SK-N-SH (cell line): Measurements from ENCODE around the gene GPR161. TPM values are rescaled to one million over a fixed set of nuclear protein-coding genes. Genes with fewer than 3 reads are reported as not detected.

Experiments
- CTCF ChIA-PET: fragments of 300-600, 350-600 bp; formaldehyde crosslinking; extraction: SDS; loops from one replicate; lab custom pipeline; 2021; lab: Yijun Ruan, JAX
- POLR2A ChIA-PET: fragments of 350-600 bp; sonication (Branson Sonifier 250); formaldehyde crosslinking; extraction: SDS; loops from one replicate; lab custom pipeline; 2020; ENCODE audit warnings: antibody characterized with exemption, inconsistent platforms; lab: Yijun Ruan, JAX
- DNase-seq: peaks from one replicate; pipeline ENCODE4 v3.0.0; 2012
- H2AFZ ChIP-seq: fragments of 200-600 bp; sonication (generic); 2 replicates; pipeline ENCODE4 v1.8.1; 2016; ENCODE audit warnings: antibody characterized with exemption, mild to moderate bottlenecking, low read depth
- H3F3A ChIP-seq: fragments of 200-600 bp; sonication (generic); replicated peaks from 2 replicates; pipeline ENCODE3; 2016; ENCODE audit warnings: antibody characterized with exemption, mild to moderate bottlenecking; ENCODE audit not compliant: insufficient read depth
- H3K27ac ChIP-seq, 2 experiments: fragments of 200-500 bp in 1 of 2; fragments of 200-600 bp in 1 of 2; sonication (Bioruptor generic) in 1 of 2; sonication (generic), shearing (Covaris generic) in 1 of 2; 2 replicates each; pipeline versions ENCODE4 v1.5.1 to v1.6.1; 2014 to 2016; ENCODE audit warnings: low read depth in 2 of 2, inconsistent platforms in 1 of 2, low read length in 1 of 2, mild to moderate bottlenecking in 1 of 2, mixed read lengths in 1 of 2
- H3K27me3 ChIP-seq: fragments of 200-600 bp; sonication (generic), shearing (Covaris generic); 2 replicates; pipeline ENCODE4 v1.6.1; 2016; ENCODE audit warnings: mixed run types; ENCODE audit not compliant: insufficient read depth
- H3K36me3 ChIP-seq, 2 experiments: fragments of 200-500 bp in 1 of 2; fragments of 200-600 bp in 1 of 2; sonication (Bioruptor generic) in 1 of 2; sonication (generic) in 1 of 2; replicated peaks in 1 of 2; 2 replicates each; pipeline versions ENCODE3 to v1.5.1; 2014 to 2016; ENCODE audit warnings: low read length in 1 of 2, mild to moderate bottlenecking in 1 of 2; ENCODE audit not compliant: insufficient read depth in 2 of 2, control insufficient read depth in 1 of 2
- H3K4me1 ChIP-seq, 2 experiments: fragments of 200-500 bp in 1 of 2; fragments of 200-600 bp in 1 of 2; sonication (Bioruptor generic) in 1 of 2; sonication (generic), shearing (Covaris generic) in 1 of 2; 2 replicates each; pipeline versions ENCODE4 v1.5.1 to v1.6.1; 2014 to 2016; ENCODE audit warnings: low read depth in 1 of 2, low read length in 1 of 2, mixed run types in 1 of 2; ENCODE audit not compliant: insufficient read depth in 2 of 2, control insufficient read depth in 1 of 2
- H3K4me2 ChIP-seq: fragments of 200-600 bp; sonication (generic), shearing (Covaris generic); 2 replicates; pipeline ENCODE4 v1.6.1; 2017; ENCODE audit warnings: mixed run types
- H3K4me3 ChIP-seq, 2 experiments: fragments of 200-500 bp in 1 of 2; fragments of 200-600 bp in 1 of 2; sonication (Bioruptor generic) in 1 of 2; sonication (generic), shearing (Covaris generic) in 1 of 2; 2 replicates each; pipeline versions ENCODE4 v1.5.1 to v1.8.1; 2014 to 2016; ENCODE audit warnings: low read depth in 2 of 2, inconsistent platforms in 1 of 2, low read length in 1 of 2, mild to moderate bottlenecking in 1 of 2, mixed read lengths in 1 of 2, moderate library complexity in 1 of 2
- H3K79me2 ChIP-seq: fragments of 200-600 bp; sonication (generic); 2 replicates; pipeline ENCODE4 v1.8.1; 2017; ENCODE audit warnings: mild to moderate bottlenecking; ENCODE audit not compliant: insufficient read depth
- H3K9ac ChIP-seq: fragments of 200-600 bp; sonication (generic); 2 replicates; pipeline ENCODE4 v1.6.1; 2017; ENCODE audit warnings: mixed run types
- H3K9me2 ChIP-seq: fragments of 200-600 bp; sonication (generic); 2 replicates; pipeline ENCODE4 v1.6.1; 2017; ENCODE audit warnings: mixed run types
- H3K9me3 ChIP-seq: fragments of 200-600 bp; sonication (generic); 2 replicates; pipeline ENCODE4 v1.6.1; 2017; ENCODE audit warnings: mixed run types, mild to moderate bottlenecking, moderate library complexity
- H4K20me1 ChIP-seq: fragments of 200-600 bp; sonication (generic); 2 replicates; pipeline ENCODE4 v1.6.1; 2017; ENCODE audit warnings: mild to moderate bottlenecking, mixed run types; ENCODE audit not compliant: insufficient read depth
- ELF1 ChIP-seq: IDR thresholded peaks from 2 replicates; pipeline ENCODE4 v1.4.0; 2012
- EP300 ChIP-seq, 2 experiments: IDR thresholded peaks; 2 replicates each; pipeline versions ENCODE4 v1.4.0 to v1.6.1; 2012; ENCODE audit warnings: borderline replicate concordance in 1 of 2, low read depth in 1 of 2, low read length in 1 of 2
- EZH2phosphoT487 ChIP-seq: fragments of 200-600 bp; sonication (generic); IDR thresholded peaks from 2 replicates; pipeline ENCODE4 v1.6.1; 2017; ENCODE audit warnings: low read depth, mixed run types, mild to moderate bottlenecking, antibody characterized with exemption, moderate library complexity, borderline replicate concordance
- FOXJ3 ChIP-seq: sonication (generic); formaldehyde crosslinking; IDR thresholded peaks from 2 replicates; pipeline ENCODE4 v1.5.1; 2020; ENCODE audit warnings: mild to moderate bottlenecking, missing genetic modification reagents
- GABPA ChIP-seq: IDR thresholded peaks from 2 replicates; pipeline ENCODE4 v1.4.0; 2012; ENCODE audit warnings: low read depth, mild to moderate bottlenecking
- MEF2A ChIP-seq: IDR thresholded peaks from 2 replicates; pipeline ENCODE4 v1.4.0; 2012; ENCODE audit warnings: low read depth, borderline replicate concordance
- MXI1 ChIP-seq: IDR thresholded peaks from 2 replicates; pipeline ENCODE4 v1.6.1; 2012; ENCODE audit warnings: mild to moderate bottlenecking, low read depth, low read length, improper control_type of control experiment
- NFIC ChIP-seq: IDR thresholded peaks from 2 replicates; pipeline ENCODE4 v1.4.0; 2012; ENCODE audit warnings: borderline replicate concordance
- RAD21 ChIP-seq: IDR thresholded peaks from 2 replicates; pipeline ENCODE4 v1.6.1; 2012; ENCODE audit warnings: mild to moderate bottlenecking, low read length
- RFX5 ChIP-seq: IDR thresholded peaks from 2 replicates; pipeline ENCODE4 v1.6.1; 2012; ENCODE audit warnings: mild to moderate bottlenecking, improper control_type of control experiment, low read length
- SIN3A ChIP-seq: IDR thresholded peaks from 2 replicates; pipeline ENCODE4 v1.6.1; 2012; ENCODE audit warnings: low read depth, mild to moderate bottlenecking, low read length, moderate library complexity, borderline replicate concordance
- SMC3 ChIP-seq: IDR thresholded peaks from 2 replicates; pipeline ENCODE4 v1.6.1; 2012; ENCODE audit warnings: low read depth, low read length, improper control_type of control experiment
- TEAD4 ChIP-seq: IDR thresholded peaks from 2 replicates; pipeline ENCODE4 v1.4.0; 2012; ENCODE audit warnings: mild to moderate bottlenecking, borderline replicate concordance; ENCODE audit not compliant: insufficient read depth
- YY1 ChIP-seq: IDR thresholded peaks from 2 replicates; pipeline ENCODE4 v1.4.0; 2012; ENCODE audit warnings: low read depth, mild to moderate bottlenecking
- WGBS: methylation state at CpG from one replicate; pipeline ENCODE4 v1.1.6; 2017; ENCODE audit warnings: low lambda C conversion rate; 5-methylcytosine and 5-hydroxymethylcytosine counted together
- polyA plus RNA-seq, 3 experiments: library from polyadenylated mRNA; depleted of rRNA; stranded (reverse); fragments of >200 nt; gene quantifications; 2 replicates each; pipeline ENCODE4 v1.2.3, GENCODE V29; 2012
- TF ChIP-seq, protein P1 (sequence below): IDR thresholded peaks from 2 replicates; pipeline ENCODE4 v1.4.0; 2012; ENCODE audit warnings: low read depth
- TF ChIP-seq, protein P2 (sequence below): IDR thresholded peaks from 2 replicates; pipeline ENCODE4 v1.4.0; 2012; ENCODE audit warnings: low read depth, borderline replicate concordance
- TF ChIP-seq, protein P3 (sequence below): fragments of 150-350 bp; IDR thresholded peaks from 2 replicates; pipeline ENCODE4 v1.6.1; 2017; ENCODE audit warnings: antibody characterized with exemption, low read length, low read depth, borderline replicate concordance
- TF ChIP-seq, protein P4 (sequence below): IDR thresholded peaks from 2 replicates; pipeline ENCODE4; 2012

The GPR161 gene
- polyA plus RNA-seq, 1 of the 3 experiments (the other 2 are of a cell fraction) = 20.1 TPM

DNA sequence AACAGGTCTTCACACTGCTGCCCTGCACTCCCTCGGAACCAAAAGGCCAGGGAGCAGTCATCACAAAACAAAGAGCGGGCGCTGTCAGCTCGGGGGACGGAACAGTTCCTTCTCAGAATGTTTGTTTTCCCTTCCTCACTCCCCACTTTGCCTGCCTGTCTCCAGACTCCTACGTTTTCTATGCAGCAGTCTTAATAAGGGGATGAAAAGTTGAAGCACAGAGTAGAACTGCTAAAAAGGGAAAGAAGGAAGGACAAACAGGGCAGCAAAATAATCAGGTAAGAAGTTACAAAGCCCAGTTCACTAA lies 738 bp upstream of the GPR161 start:
- no peaks in the 10 kb centered on the region for H3K9me3 ChIP-seq
- H3K9me2 ChIP-seq = no peaks in the 10 kb centered on the region
- TF ChIP-seq SIN3A (0 out of 2 replicates have a peak, but pooled peaks have one; percentile 10), GABPA (0 out of 2 replicates have a peak, but pooled peaks have one; percentile 28), NFIC (no peak)
- TF ChIP-seq, protein P1, sequence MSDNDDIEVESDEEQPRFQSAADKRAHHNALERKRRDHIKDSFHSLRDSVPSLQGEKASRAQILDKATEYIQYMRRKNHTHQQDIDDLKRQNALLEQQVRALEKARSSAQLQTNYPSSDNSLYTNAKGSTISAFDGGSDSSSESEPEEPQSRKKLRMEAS = 0 out of 2 replicates have a peak, but pooled peaks have one; percentile 42
- TF ChIP-seq, all 33 proteins: peak for 3
- Histone ChIP-seq H2AFZ (peak overlapping the region; percentile 93), H4K20me1 (peaks cover 8% of the 10 kb centered on the region; the same call in 1 of the 2 replicates), H3K79me2 (peaks cover 41% of the 10 kb centered on the region), H3F3A (peaks cover 7% of the 10 kb centered on the region), H3K27ac (peak overlapping the region; percentile 88 to 89), H3K36me3 (peaks cover 7 to 8% of the 10 kb centered on the region in 2 experiments), H3K9ac (peak overlapping the region; percentile 89), H3K4me1 (peaks cover 13% of the 10 kb centered on the region in 2 experiments; a peak in 3 of 4 replicates), H3K27me3 (no peaks in the 10 kb centered on the region), H3K4me3 (peak overlapping the region; percentile 78 to 82), H3K4me2 (peak overlapping the region; percentile 81)
- CTCF ChIA-PET = interaction anchor here (1.3 to 3.1 kb wide), 2 partner anchors 8 to 31 kb away, joined by 6 to 24 read pairs; no protein-coding TSS in a partner anchor
- DNase-seq = no peak
- 1% methylated on average over 6 of the region's 6 CpGs for WGBS
- POLR2A ChIA-PET = no interaction called here

DNA sequence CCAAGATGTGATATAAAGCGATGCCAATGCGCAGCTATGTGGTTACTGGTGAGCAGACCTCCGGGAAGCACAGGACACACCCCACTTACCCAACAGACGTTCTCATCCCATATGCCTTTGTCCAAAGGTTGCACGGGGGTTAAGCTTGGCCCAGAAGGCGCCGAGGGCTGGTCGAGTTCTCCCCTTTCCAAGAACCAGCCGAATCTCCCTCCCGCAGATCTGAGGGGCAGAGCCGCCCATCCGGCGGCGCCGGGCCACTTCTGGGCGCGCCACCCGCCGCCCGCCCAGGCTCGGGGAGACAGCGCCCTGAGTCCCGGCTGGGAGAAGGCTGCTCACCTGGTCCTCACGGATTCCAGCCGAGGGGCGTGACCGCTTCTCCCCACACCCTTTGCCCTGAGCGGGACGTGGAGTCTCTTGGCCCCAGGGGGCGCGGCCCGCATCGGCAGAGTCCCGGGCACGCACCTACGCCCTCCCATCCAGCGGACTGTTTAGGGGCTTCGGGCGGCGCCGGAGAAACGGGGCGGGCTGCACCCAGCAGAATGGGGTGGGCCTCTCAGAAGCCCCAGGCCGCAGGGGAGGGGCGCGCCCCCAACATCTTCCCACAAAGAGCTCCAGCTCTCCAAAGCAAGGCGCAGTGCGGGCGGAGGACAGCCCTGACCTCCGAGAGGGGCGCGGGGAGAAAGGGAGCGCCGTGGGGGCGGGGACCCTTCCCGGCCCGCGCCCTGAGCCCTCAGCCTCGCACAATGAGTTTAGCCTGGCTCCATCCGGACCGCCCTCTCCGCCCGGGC lies 615 bp downstream of the GPR161 start:
- Histone ChIP-seq H3K4me1 (peaks cover 13% of the 10 kb centered on the region in 2 experiments; a peak in 3 of 4 replicates), H2AFZ (peak overlapping the region; percentile 44; the same call in 1 of the 2 replicates), H3K36me3 (peaks cover 7 to 8% of the 10 kb centered on the region in 2 experiments), H4K20me1 (peaks cover 8% of the 10 kb centered on the region; the same call in 1 of the 2 replicates), H3K4me3 (peak overlapping the region; percentile 82 to 91), H3K9me2 (no peaks in the 10 kb centered on the region), H3K27me3 (no peaks in the 10 kb centered on the region), H3K9me3 (no peaks in the 10 kb centered on the region), H3F3A (peaks cover 7% of the 10 kb centered on the region), H3K79me2 (peaks cover 54% of the 10 kb centered on the region), H3K27ac (peak overlapping the region; percentile 62 to 71; a peak in 3 of 4 replicates), H3K4me2 (peak overlapping the region; percentile 92), H3K9ac (peak overlapping the region; percentile 79)
- DNase-seq = peak; percentile 77
- WGBS = 5% methylated on average over 16 of the region's 63 CpGs
- ChIA-PET CTCF (interaction anchor here (0.6 to 3.7 kb wide), 5 partner anchors 10 to 422 kb away, joined by 3 to 24 read pairs (median 3); no protein-coding TSS in a partner anchor), POLR2A (interaction anchor here (1.2 kb wide), 1 partner anchor 200 kb away, joined by 3 read pairs; the partner anchor contains the start of gene DCAF6)
- TF ChIP-seq EP300 (IDR thresholded peaks at IDR 0.05; ENCODE audit: borderline replicate concordance in 1 of 2, low read depth in 1 of 2, low read length in 1 of 2) = no peak
- peak; percentile 57; the same call in 1 of the 2 replicates for TF ChIP-seq MXI1
- no peak for TF ChIP-seq MEF2A
- no peak for TF ChIP-seq EZH2phosphoT487
- TF ChIP-seq, protein P2, sequence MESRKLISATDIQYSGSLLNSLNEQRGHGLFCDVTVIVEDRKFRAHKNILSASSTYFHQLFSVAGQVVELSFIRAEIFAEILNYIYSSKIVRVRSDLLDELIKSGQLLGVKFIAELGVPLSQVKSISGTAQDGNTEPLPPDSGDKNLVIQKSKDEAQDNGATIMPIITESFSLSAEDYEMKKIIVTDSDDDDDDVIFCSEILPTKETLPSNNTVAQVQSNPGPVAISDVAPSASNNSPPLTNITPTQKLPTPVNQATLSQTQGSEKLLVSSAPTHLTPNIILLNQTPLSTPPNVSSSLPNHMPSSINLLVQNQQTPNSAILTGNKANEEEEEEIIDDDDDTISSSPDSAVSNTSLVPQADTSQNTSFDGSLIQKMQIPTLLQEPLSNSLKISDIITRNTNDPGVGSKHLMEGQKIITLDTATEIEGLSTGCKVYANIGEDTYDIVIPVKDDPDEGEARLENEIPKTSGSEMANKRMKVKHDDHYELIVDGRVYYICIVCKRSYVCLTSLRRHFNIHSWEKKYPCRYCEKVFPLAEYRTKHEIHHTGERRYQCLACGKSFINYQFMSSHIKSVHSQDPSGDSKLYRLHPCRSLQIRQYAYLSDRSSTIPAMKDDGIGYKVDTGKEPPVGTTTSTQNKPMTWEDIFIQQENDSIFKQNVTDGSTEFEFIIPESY = no peak
- TF ChIP-seq FOXJ3 (CRISPR knock-in tag) = no peak
- TF ChIP-seq TEAD4 = no peak
- TF ChIP-seq, protein P3, sequence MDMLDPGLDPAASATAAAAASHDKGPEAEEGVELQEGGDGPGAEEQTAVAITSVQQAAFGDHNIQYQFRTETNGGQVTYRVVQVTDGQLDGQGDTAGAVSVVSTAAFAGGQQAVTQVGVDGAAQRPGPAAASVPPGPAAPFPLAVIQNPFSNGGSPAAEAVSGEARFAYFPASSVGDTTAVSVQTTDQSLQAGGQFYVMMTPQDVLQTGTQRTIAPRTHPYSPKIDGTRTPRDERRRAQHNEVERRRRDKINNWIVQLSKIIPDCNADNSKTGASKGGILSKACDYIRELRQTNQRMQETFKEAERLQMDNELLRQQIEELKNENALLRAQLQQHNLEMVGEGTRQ = no peak
- TF ChIP-seq ELF1 = no peak
- TF ChIP-seq SMC3 = no peak
- TF ChIP-seq SIN3A = 0 out of 2 replicates have a peak, but pooled peaks have one; percentile 36
- TF ChIP-seq RFX5 = no peak
- TF ChIP-seq, protein P4, sequence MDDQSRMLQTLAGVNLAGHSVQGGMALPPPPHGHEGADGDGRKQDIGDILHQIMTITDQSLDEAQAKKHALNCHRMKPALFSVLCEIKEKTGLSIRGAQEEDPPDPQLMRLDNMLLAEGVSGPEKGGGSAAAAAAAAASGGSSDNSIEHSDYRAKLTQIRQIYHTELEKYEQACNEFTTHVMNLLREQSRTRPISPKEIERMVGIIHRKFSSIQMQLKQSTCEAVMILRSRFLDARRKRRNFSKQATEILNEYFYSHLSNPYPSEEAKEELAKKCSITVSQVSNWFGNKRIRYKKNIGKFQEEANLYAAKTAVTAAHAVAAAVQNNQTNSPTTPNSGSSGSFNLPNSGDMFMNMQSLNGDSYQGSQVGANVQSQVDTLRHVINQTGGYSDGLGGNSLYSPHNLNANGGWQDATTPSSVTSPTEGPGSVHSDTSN = no peak
- 0 out of 2 replicates have a peak, but pooled peaks have one; percentile 12 for TF ChIP-seq YY1
- no peak for TF ChIP-seq NFIC
- TF ChIP-seq RAD21 = no peak
